Measurements from ENCODE around the gene MT1F.
A peak's percentile ranks its signal among the peaks of the same experiment; 100 is the strongest.

The MT1F gene

GRCh38 chr16:56653218-56653617 lies 4.5 kb upstream of the MT1F start:
- TF ChIP-seq, protein P1, sequence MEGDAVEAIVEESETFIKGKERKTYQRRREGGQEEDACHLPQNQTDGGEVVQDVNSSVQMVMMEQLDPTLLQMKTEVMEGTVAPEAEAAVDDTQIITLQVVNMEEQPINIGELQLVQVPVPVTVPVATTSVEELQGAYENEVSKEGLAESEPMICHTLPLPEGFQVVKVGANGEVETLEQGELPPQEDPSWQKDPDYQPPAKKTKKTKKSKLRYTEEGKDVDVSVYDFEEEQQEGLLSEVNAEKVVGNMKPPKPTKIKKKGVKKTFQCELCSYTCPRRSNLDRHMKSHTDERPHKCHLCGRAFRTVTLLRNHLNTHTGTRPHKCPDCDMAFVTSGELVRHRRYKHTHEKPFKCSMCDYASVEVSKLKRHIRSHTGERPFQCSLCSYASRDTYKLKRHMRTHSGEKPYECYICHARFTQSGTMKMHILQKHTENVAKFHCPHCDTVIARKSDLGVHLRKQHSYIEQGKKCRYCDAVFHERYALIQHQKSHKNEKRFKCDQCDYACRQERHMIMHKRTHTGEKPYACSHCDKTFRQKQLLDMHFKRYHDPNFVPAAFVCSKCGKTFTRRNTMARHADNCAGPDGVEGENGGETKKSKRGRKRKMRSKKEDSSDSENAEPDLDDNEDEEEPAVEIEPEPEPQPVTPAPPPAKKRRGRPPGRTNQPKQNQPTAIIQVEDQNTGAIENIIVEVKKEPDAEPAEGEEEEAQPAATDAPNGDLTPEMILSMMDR (IDR thresholded peaks at IDR 0.05; ENCODE audit: borderline replicate concordance, extremely low read depth, low read length, poor library complexity, severe bottlenecking): no peak
- TF ChIP-seq EZH2 (IDR thresholded peaks at IDR 0.05; ENCODE audit: borderline replicate concordance, low read depth, low read length, severe bottlenecking): no peak
- DNase-seq (no peak), ATAC-seq (ENCODE audit: insufficient read depth, low read depth) (no peak)
- H4K20me1 ChIP-seq (ENCODE audit: insufficient read depth, low read length): no peaks in the 10 kb centered on the region
- no peaks in the 10 kb centered on the region for H3K4me1 ChIP-seq (ENCODE audit: insufficient read depth, low read length)
- no peaks in the 10 kb centered on the region for H3K9me3 ChIP-seq (ENCODE audit: insufficient read depth, low read length, severe bottlenecking)
- H3K9ac ChIP-seq (ENCODE audit: low read depth, low read length): no peak overlapping the region
- H3K27me3 ChIP-seq (ENCODE audit: insufficient read depth, low read length, poor library complexity): peaks cover 32% of the 10 kb centered on the region
- H3K36me3 ChIP-seq (ENCODE audit: insufficient read depth, low read length): no peaks in the 10 kb centered on the region
- H3K79me2 ChIP-seq (ENCODE audit: insufficient read depth, low read length): no peaks in the 10 kb centered on the region
- no peak overlapping the region for H2AFZ ChIP-seq (ENCODE audit: low read depth, low read length)
- H3K27ac ChIP-seq (ENCODE audit: low read length): no peak overlapping the region
- H3K4me2 ChIP-seq (ENCODE audit: insufficient read depth, low read length): no peak overlapping the region
- H3K4me3 ChIP-seq (ENCODE audit: low read depth in 1 of 2, low read length in 2 of 2): no peak overlapping the region

DNA sequence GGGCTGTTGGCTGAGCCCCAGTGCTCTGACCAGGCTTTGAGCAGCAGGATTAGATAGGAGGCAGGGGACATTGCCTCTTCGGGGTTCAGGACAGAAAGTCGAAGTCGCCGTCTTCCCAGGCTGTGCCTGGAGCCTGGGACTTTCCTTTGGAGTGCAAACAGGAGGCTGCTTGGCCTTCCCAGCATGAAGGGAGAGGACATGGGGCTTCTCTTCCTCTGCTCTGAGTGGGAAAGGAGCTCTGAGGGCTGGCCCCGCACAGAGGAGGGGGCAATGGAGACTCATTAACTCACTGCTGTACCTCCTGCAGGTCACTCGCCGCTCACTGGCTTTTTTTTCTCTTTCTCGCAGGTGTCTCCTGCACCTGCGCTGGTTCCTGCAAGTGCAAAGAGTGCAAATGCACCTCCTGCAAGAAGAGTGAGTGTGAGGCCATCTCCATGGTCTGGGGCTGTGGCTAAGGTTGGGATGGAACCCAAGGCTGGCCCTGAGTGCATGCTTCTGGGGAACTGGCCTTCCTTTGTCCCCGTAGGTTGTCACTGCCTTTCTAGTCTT lies 642 bp downstream of the MT1F start:
- peaks cover 6% of the 10 kb centered on the region for H3K4me1 ChIP-seq (ENCODE audit: insufficient read depth, low read length)
- ATAC-seq (ENCODE audit: insufficient read depth, low read depth) (no peak), DNase-seq (no peak)
- no peak overlapping the region for H3K4me3 ChIP-seq (ENCODE audit: low read depth in 1 of 2, low read length in 2 of 2)
- H3K79me2 ChIP-seq (ENCODE audit: insufficient read depth, low read length): no peaks in the 10 kb centered on the region
- H2AFZ ChIP-seq (ENCODE audit: low read depth, low read length): no peak overlapping the region
- TF ChIP-seq, protein P1 (IDR thresholded peaks at IDR 0.05; ENCODE audit: borderline replicate concordance, extremely low read depth, low read length, poor library complexity, severe bottlenecking): no peak
- no peak for TF ChIP-seq EZH2 (IDR thresholded peaks at IDR 0.05; ENCODE audit: borderline replicate concordance, low read depth, low read length, severe bottlenecking)
- H3K27ac ChIP-seq (ENCODE audit: low read length): no peak overlapping the region
- no peaks in the 10 kb centered on the region for H3K36me3 ChIP-seq (ENCODE audit: insufficient read depth, low read length)
- H3K27me3 ChIP-seq (ENCODE audit: insufficient read depth, low read length, poor library complexity): peaks cover 41% of the 10 kb centered on the region
- no peak overlapping the region for H3K4me2 ChIP-seq (ENCODE audit: insufficient read depth, low read length)
- no peaks in the 10 kb centered on the region for H3K9me3 ChIP-seq (ENCODE audit: insufficient read depth, low read length, severe bottlenecking)
- H3K9ac ChIP-seq (ENCODE audit: low read depth, low read length): no peak overlapping the region
- H4K20me1 ChIP-seq (ENCODE audit: insufficient read depth, low read length): no peaks in the 10 kb centered on the region

- Histone ChIP-seq H3K27me3 (ENCODE audit: insufficient read depth, low read length, poor library complexity) (peaks cover 50% of the 10 kb centered on the region), H3K79me2 (ENCODE audit: insufficient read depth, low read length) (no peaks in the 10 kb centered on the region), H3K27ac (ENCODE audit: low read length) (no peak overlapping the region), H2AFZ (ENCODE audit: low read depth, low read length) (peak overlapping the region; percentile 32; the same call in 1 of the 2 replicates), H3K9me3 (ENCODE audit: insufficient read depth, low read length, severe bottlenecking) (no peaks in the 10 kb centered on the region), H3K9ac (ENCODE audit: low read depth, low read length) (no peak overlapping the region), H3K4me1 (ENCODE audit: insufficient read depth, low read length) (peaks cover 6% of the 10 kb centered on the region), H3K4me3 (ENCODE audit: low read depth in 1 of 2, low read length in 2 of 2) (no peak overlapping the region), H4K20me1 (ENCODE audit: insufficient read depth, low read length) (no peaks in the 10 kb centered on the region), H3K36me3 (ENCODE audit: insufficient read depth, low read length) (no peaks in the 10 kb centered on the region), H3K4me2 (ENCODE audit: insufficient read depth, low read length) (no peak overlapping the region)
- TF ChIP-seq, protein P1 (IDR thresholded peaks at IDR 0.05; ENCODE audit: borderline replicate concordance, extremely low read depth, low read length, poor library complexity, severe bottlenecking): no peak
- no peak for TF ChIP-seq EZH2 (IDR thresholded peaks at IDR 0.05; ENCODE audit: borderline replicate concordance, low read depth, low read length, severe bottlenecking)
- ATAC-seq (ENCODE audit: insufficient read depth, low read depth) (0 out of 3 replicates have a peak, but pooled peaks have one; percentile 50), DNase-seq (no peak)
These were observed 4.9 kb downstream of the MT1F start for GRCh38 chr16:56662357-56663354.
